AG04450 (cell line): ENCODE data around the gene PGC. TPM values are rescaled to one million over a fixed set of nuclear protein-coding genes. Genes with fewer than 3 reads are reported as not detected.

Experiments used
- CTCF ChIA-PET: fragments of 300-600, 350-600 bp; formaldehyde crosslinking; extraction: SDS; loops from one replicate; lab custom pipeline; 2022; ENCODE audit warnings: antibody characterized with exemption, inconsistent platforms; lab: Charles Lee
- POLR2A ChIA-PET: fragments of 350-600 bp; formaldehyde crosslinking; extraction: SDS; loops from one replicate; lab custom pipeline; 2021; ENCODE audit warnings: antibody characterized with exemption, inconsistent platforms; lab: Yijun Ruan, JAX
- DNase-seq: peaks from one replicate; pipeline ENCODE4 v3.0.0-alpha.2; 2011; ENCODE audit warnings: low read depth, low spot score
- H3K27ac ChIP-seq: one replicate; pipeline ENCODE4 v1.5.1; 2012; ENCODE audit warnings: low read depth, low read length, control low read depth
- H3K27me3 ChIP-seq: one replicate; pipeline ENCODE4 v1.6.0; 2012; ENCODE audit warnings: low read length; ENCODE audit not compliant: control insufficient read depth, insufficient read depth
- H3K4me3 ChIP-seq: 2 replicates; pipeline ENCODE4 v1.5.1; 2011; ENCODE audit warnings: mild to moderate bottlenecking, low read depth, low read length, control low read depth
- H3K9me3 ChIP-seq: 2 replicates; pipeline ENCODE4 v1.5.1; 2012; ENCODE audit warnings: low read length; ENCODE audit not compliant: control insufficient read depth, insufficient read depth
- polyA plus RNA-seq: library from polyadenylated mRNA; depleted of rRNA; stranded (reverse); fragments of >200 nt; gene quantifications from 2 replicates; pipeline ENCODE4 v1.2.3, GENCODE V29; 2011
- TF ChIP-seq, protein P1 (sequence below): IDR thresholded peaks from 2 replicates; pipeline ENCODE4 v1.5.1; 2011; ENCODE audit warnings: low read depth, low read length, control low read depth, inconsistent platforms

The PGC gene
- polyA plus RNA-seq, 1 experiment = not detected

DNA sequence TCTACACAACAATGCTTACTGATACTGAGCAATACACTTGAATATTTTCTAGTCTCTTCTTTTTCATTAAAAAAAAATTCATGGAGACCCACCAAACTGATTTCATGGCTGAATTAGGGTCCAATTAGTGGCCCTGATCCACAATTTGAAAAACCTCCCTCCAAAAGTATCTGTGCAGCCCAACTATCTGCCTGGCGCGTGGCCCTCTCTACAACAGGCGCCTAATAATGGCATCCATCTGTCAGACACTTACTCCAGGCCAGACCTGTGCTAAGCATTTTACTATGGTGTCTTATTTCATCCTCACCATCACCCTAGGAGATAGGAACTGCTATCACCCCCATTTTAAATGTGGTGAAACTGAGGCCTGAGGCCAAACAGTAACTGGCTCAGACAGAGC, 25.8 kb downstream of the PGC start:
- Histone ChIP-seq H3K4me3 (no peak overlapping the region), H3K27ac (no peak overlapping the region), H3K27me3 (no peaks in the 10 kb centered on the region), H3K9me3 (no peaks in the 10 kb centered on the region; the same call in 1 of the 2 replicates)
- TF ChIP-seq, protein P1, sequence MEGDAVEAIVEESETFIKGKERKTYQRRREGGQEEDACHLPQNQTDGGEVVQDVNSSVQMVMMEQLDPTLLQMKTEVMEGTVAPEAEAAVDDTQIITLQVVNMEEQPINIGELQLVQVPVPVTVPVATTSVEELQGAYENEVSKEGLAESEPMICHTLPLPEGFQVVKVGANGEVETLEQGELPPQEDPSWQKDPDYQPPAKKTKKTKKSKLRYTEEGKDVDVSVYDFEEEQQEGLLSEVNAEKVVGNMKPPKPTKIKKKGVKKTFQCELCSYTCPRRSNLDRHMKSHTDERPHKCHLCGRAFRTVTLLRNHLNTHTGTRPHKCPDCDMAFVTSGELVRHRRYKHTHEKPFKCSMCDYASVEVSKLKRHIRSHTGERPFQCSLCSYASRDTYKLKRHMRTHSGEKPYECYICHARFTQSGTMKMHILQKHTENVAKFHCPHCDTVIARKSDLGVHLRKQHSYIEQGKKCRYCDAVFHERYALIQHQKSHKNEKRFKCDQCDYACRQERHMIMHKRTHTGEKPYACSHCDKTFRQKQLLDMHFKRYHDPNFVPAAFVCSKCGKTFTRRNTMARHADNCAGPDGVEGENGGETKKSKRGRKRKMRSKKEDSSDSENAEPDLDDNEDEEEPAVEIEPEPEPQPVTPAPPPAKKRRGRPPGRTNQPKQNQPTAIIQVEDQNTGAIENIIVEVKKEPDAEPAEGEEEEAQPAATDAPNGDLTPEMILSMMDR = no peak
- ChIA-PET CTCF (interaction anchor here (0.6 to 1.9 kb wide), 3 partner anchors 15 to 1943 kb away, joined by 3 to 13 read pairs (median 3); no protein-coding TSS in a partner anchor), POLR2A (interaction anchor here (3.0 kb wide), 1 partner anchor 13 kb away, joined by 13 read pairs; no protein-coding TSS in a partner anchor)
- no peak for DNase-seq

DNA sequence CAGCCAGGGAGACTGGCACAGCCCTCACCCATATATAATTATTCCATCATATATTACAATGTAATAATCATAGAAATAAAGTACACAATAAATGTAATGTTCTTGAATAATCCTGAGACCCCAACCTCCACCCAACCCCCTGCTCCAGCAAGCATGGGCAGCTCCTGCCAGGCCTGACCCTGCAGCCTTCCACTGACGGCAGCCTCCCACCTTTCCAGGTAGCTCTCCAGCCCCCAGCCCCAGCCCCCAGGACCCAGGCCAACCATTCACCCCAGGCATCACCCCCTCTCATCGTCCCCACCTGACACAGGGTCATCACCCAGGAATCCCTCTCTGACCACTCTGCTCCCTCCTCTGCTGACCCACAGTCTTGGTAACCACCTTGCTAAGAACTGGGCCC, 26.4 kb downstream of the PGC start:
- no peaks in the 10 kb centered on the region for H3K27me3 ChIP-seq
- TF ChIP-seq, protein P1 = no peak
- no peak for DNase-seq
- ChIA-PET POLR2A (no interaction called here), CTCF (interaction anchor here (0.9 to 1.6 kb wide), 2 partner anchors 15 kb away, joined by 3 to 7 read pairs; no protein-coding TSS in a partner anchor)
- H3K4me3 ChIP-seq = no peak overlapping the region
- H3K27ac ChIP-seq = no peak overlapping the region
- H3K9me3 ChIP-seq = no peaks in the 10 kb centered on the region; the same call in 1 of the 2 replicates

DNA sequence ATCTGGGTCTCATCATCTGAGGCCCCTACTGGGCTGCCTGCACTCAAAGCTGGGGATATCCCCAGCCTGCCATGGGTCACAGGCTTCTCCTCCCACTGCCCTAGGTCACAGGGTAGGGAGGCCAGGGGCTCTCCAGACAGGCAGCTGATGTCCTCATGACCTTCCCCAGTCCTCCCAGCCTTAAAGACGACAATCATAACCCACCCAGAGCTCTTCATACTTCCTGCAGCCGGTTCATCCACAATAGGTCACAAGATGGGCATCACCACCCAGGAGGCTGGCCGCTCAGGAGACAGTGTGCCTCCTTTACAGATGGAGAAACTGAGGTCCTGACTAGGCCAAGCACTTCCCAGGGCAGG, 27.0 kb downstream of the PGC start:
- Histone ChIP-seq H3K27ac (no peak overlapping the region), H3K9me3 (no peaks in the 10 kb centered on the region), H3K4me3 (no peak overlapping the region), H3K27me3 (no peaks in the 10 kb centered on the region)
- ChIA-PET CTCF (interaction anchor here (0.9 to 1.6 kb wide), 3 partner anchors 14 to 352 kb away, joined by 3 to 7 read pairs (median 3); no protein-coding TSS in a partner anchor), POLR2A (no interaction called here)
- no peak for DNase-seq
- TF ChIP-seq, protein P1 = no peak

DNA sequence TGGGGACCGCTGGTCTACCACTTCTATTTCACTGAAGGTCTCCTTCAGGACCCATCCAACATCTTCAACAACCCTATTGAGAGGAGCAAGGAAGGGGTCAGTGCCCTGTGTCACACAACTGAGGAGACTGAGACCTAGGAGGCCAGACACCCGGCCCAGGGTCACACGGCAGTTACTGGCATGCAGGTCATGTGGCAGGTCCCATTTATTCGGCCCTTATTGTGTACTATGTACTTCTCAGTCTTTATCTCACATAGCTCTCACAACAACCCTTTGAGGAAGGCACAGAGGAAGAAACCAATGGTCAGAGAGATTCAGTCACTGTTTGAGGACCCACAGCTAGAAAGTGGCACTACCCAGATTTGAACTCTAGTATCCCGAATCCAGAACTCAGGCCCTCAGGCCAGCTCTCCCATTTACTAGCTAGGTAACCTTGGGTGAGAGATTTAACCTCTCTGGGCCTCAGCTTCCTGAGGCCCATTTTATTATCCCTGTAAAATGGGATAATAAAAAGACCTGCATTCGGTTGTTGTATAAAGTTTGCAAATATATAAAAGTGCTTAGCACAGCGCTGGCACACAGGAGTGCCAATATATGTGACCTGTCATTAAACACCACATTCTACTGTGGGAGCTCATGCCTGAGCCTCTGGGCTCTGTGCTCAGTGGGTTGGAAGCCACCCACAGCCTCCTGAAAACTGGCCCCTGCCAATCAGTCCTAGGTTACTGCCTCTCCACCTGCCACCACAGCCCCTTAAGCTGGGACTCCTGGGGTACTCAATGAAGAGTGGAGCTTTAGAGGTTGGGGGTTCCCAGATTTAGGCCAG, 27.5 kb downstream of the PGC start:
- TF ChIP-seq, protein P1 = no peak
- ChIA-PET POLR2A (no interaction called here), CTCF (interaction anchor here (0.9 to 1.6 kb wide), 3 partner anchors 14 to 351 kb away, joined by 3 to 7 read pairs (median 3); no protein-coding TSS in a partner anchor)
- Histone ChIP-seq H3K4me3 (no peak overlapping the region), H3K27me3 (no peaks in the 10 kb centered on the region), H3K27ac (no peak overlapping the region), H3K9me3 (no peaks in the 10 kb centered on the region)
- no peak for DNase-seq

DNA sequence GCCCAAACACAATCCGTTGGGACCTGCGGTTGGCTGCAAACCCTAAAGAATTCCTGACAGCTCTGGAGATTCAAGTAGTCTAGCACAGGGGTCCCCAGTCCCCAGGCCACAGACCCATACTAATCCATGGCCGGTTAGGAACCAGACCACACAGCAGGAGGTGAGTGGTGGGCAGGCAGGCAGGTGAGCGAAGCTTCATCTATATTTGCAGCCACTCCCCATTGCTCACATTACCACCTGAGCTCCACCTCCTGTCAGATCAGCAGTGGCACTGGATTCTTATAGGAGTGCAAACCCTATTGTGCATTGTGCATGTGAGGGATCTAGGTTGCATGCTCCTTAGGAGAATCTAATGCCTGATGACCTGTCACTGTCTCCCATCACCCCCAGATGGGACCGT, 28.4 kb downstream of the PGC start:
- no peak for DNase-seq
- H3K27ac ChIP-seq = no peak overlapping the region
- ChIA-PET POLR2A (no interaction called here), CTCF (no interaction called here)
- TF ChIP-seq, protein P1 = no peak
- no peaks in the 10 kb centered on the region for H3K9me3 ChIP-seq
- H3K27me3 ChIP-seq = no peaks in the 10 kb centered on the region
- H3K4me3 ChIP-seq = no peak overlapping the region
